LNCAP (cell line): ENCODE results near the gene ELK1.

Source experiments
- CTCF ChIP-seq: fragments of 450-650 bp; IDR thresholded peaks from 2 replicates; pipeline ENCODE4 v1.5.1; 2017; ENCODE audit warnings: mild to moderate bottlenecking

The ELK1 gene

GRCh38 chrX:47650164-47651042 lies at the start of gene ELK1:
Gene ELK1, minus strand, starts transcription at chrX:47650563. Its CDS starts 9,122 bp downstream, at chrX:47641441.
- TF ChIP-seq CTCF: no peak

GRCh38 chrX:47697181-47697580 lies 46.8 kb upstream of the ELK1 start:
- no peak for TF ChIP-seq CTCF

- TF ChIP-seq CTCF: no peak
These were observed 39.8 kb upstream of the ELK1 start for GRCh38 chrX:47690175-47690574.

- TF ChIP-seq CTCF: no peak
These were observed 36.9 kb upstream of the ELK1 start for GRCh38 chrX:47687263-47687662.

GRCh38 chrX:47683829-47684205 lies 33.5 kb upstream of the ELK1 start:
- TF ChIP-seq CTCF: no peak

GRCh38 chrX:47683184-47683828 lies 32.9 kb upstream of the ELK1 start:
- TF ChIP-seq CTCF: no peak

GRCh38 chrX:47674776-47675175 lies 24.4 kb upstream of the ELK1 start:
- no peak for TF ChIP-seq CTCF
